BE2C (cell line): ENCODE results near the gene GAB3.

Experiments
- DNase-seq: peaks from one replicate; pipeline ENCODE4 v3.0.0-alpha.2; 2020
- H3K27me3 ChIP-seq: fragments of 250-450 bp; sonication (Bioruptor Pico); 2 replicates; pipeline ENCODE4 v1.5.1; 2020; ENCODE audit warnings: mild to moderate bottlenecking
- H3K36me3 ChIP-seq: fragments of 250-450 bp; sonication (Bioruptor Pico); 2 replicates; pipeline ENCODE4 v1.5.1; 2020; ENCODE audit warnings: mild to moderate bottlenecking
- H3K4me1 ChIP-seq: fragments of 250-450 bp; sonication (Bioruptor Pico); 2 replicates; pipeline ENCODE4 v1.5.1; 2020
- H3K4me3 ChIP-seq: 2 replicates; pipeline ENCODE4 v1.5.1; 2011; ENCODE audit warnings: low read depth, low read length
- H3K9me3 ChIP-seq: fragments of 250-450 bp; sonication (Bioruptor Pico); 2 replicates; pipeline ENCODE4 v1.5.1; 2020
- CTCF ChIP-seq: IDR thresholded peaks from 2 replicates; pipeline ENCODE4 v1.5.1; 2012; ENCODE audit warnings: mild to moderate bottlenecking, low read depth, low read length

The GAB3 gene

GRCh38 chrX:154758696-154759095, 7.8 kb upstream of the GAB3 start:
- Histone ChIP-seq H3K4me1 (peaks cover 6% of the 10 kb centered on the region; the same call in 1 of the 2 replicates), H3K9me3 (no peaks in the 10 kb centered on the region), H3K36me3 (peaks cover 8% of the 10 kb centered on the region), H3K4me3 (no peak overlapping the region), H3K27me3 (no peaks in the 10 kb centered on the region)
- no peak for TF ChIP-seq CTCF
- no peak for DNase-seq

GRCh38 chrX:154751669-154752271, 893 bp upstream of the GAB3 start:
- Histone ChIP-seq H3K27me3 (peaks cover 29% of the 10 kb centered on the region), H3K4me1 (no peaks in the 10 kb centered on the region), H3K36me3 (no peaks in the 10 kb centered on the region), H3K4me3 (no peak overlapping the region), H3K9me3 (no peaks in the 10 kb centered on the region)
- TF ChIP-seq CTCF, result no peak
- no peak for DNase-seq

GRCh38 chrX:154751203-154751668, 359 bp upstream of the GAB3 start:
- no peak for TF ChIP-seq CTCF
- Histone ChIP-seq H3K27me3 (peaks cover 29% of the 10 kb centered on the region), H3K36me3 (no peaks in the 10 kb centered on the region), H3K4me1 (no peaks in the 10 kb centered on the region), H3K4me3 (no peak overlapping the region), H3K9me3 (no peaks in the 10 kb centered on the region)
- no peak for DNase-seq

GRCh38 chrX:154749856-154750255, 1.0 kb downstream of the GAB3 start:
- Histone ChIP-seq H3K9me3 (no peaks in the 10 kb centered on the region), H3K27me3 (peaks cover 29% of the 10 kb centered on the region), H3K4me1 (no peaks in the 10 kb centered on the region), H3K4me3 (no peak overlapping the region), H3K36me3 (no peaks in the 10 kb centered on the region)
- no peak for TF ChIP-seq CTCF
- DNase-seq, result no peak

GRCh38 chrX:154748712-154749339, 2.1 kb downstream of the GAB3 start:
- peak; percentile 19 for DNase-seq
- H3K9me3 ChIP-seq, result no peaks in the 10 kb centered on the region
- H3K36me3 ChIP-seq, result no peaks in the 10 kb centered on the region
- no peak overlapping the region for H3K4me3 ChIP-seq
- no peaks in the 10 kb centered on the region for H3K4me1 ChIP-seq
- peaks cover 29% of the 10 kb centered on the region for H3K27me3 ChIP-seq
- peak; percentile 71 for TF ChIP-seq CTCF

GRCh38 chrX:154742613-154743012, 8.3 kb downstream of the GAB3 start:
- Histone ChIP-seq H3K27me3 (no peaks in the 10 kb centered on the region), H3K4me1 (no peaks in the 10 kb centered on the region), H3K36me3 (no peaks in the 10 kb centered on the region), H3K4me3 (no peak overlapping the region), H3K9me3 (no peaks in the 10 kb centered on the region)
- TF ChIP-seq CTCF, result no peak
- no peak for DNase-seq
